Erythroblast (primary cell): ENCODE measurements around the gene GPR15.

Experiments used
- GATA1 ChIP-seq: IDR thresholded peaks from 2 replicates; pipeline ENCODE4 v1.6.1; 2011; ENCODE audit warnings: low read depth, mild to moderate bottlenecking, control low read depth, low read length, moderate library complexity
- POLR2A ChIP-seq: IDR thresholded peaks from 2 replicates; pipeline ENCODE4 v1.6.1; 2011; ENCODE audit warnings: mild to moderate bottlenecking, low read length

DNA sequence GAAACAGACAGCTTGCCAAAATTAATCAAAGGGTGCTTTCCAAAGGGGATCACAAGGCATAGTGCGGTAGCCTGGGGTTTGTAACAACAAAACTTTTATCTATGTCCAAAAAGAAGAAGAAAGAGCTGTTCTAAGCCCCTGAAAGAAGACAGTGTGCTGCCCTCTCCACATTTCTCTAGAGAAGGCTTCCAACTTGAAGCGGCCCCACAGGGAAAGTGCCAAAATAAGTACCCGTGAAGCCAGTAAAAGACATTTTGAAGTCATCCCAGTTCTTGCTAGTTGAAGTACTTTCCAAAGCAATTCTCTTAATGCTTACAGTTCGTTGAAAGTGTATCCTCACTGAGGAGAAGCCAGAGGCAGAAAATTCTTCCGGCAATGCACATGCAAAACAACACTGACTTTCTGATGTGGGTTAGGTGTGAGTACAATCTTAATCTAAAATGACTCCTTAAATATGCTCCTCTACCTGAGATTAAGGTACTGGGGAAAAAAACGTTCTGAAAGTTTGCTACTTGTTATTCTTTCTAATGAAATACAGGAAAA lies 21.3 kb downstream of the GPR15 start:
- no peak for TF ChIP-seq POLR2A
- TF ChIP-seq GATA1 = no peak
